Measurements from ENCODE around the gene GRIN2D.

GRIN2D gene

GRCh38 chr19:48362716-48363499 lies 30.6 kb upstream of the GRIN2D start:
- H4K91ac ChIP-seq (ENCODE audit: low read depth, low read length) = peak overlapping the region; percentile 68
- H3K36me3 ChIP-seq (ENCODE audit: control insufficient read depth in 1 of 2, insufficient read depth in 2 of 2, low read length in 2 of 2) = no peaks in the 10 kb centered on the region
- peak overlapping the region; percentile 78 for H4K8ac ChIP-seq (ENCODE audit: low read depth, low read length)
- H3K23ac ChIP-seq (ENCODE audit: low read length) = no peak overlapping the region
- peaks cover 4 to 5% of the 10 kb centered on the region in 2 experiments for H3K4me1 ChIP-seq (ENCODE audit: control insufficient read depth in 1 of 2, insufficient read depth in 2 of 2, low read length in 2 of 2)
- DNase-seq = peak; percentile 97 to 98
- peak overlapping the region; percentile 72 for H3K4me2 ChIP-seq (ENCODE audit: low read length)
- H3K27ac ChIP-seq (ENCODE audit: low read depth, low read length) = peak overlapping the region; percentile 52
- H2AFZ ChIP-seq (ENCODE audit: insufficient read depth, low read length, poor library complexity) = peak overlapping the region; percentile 82
- no CpG with 5 or more reads among the region's 26 CpGs for WGBS (ENCODE audit: extremely low coverage, insufficient coverage, insufficient read length)
- H3K79me2 ChIP-seq (ENCODE audit: control insufficient read depth, insufficient read depth, low read length, poor library complexity) = no peaks in the 10 kb centered on the region
- peak overlapping the region; percentile 5 for H3K4ac ChIP-seq (ENCODE audit: low read depth, low read length)
- peak overlapping the region; percentile 24 for H2AK5ac ChIP-seq (ENCODE audit: low read length)
- peak overlapping the region; percentile 4 for H2BK120ac ChIP-seq (ENCODE audit: insufficient read depth, low read length, poor library complexity)
- H3K79me1 ChIP-seq (ENCODE audit: low read length) = peaks cover 13% of the 10 kb centered on the region
- H3K9me3 ChIP-seq (ENCODE audit: insufficient read depth, low read depth, low read length) = peaks cover 3% of the 10 kb centered on the region
- peak overlapping the region; percentile 43 for H3K18ac ChIP-seq (ENCODE audit: low read length)
- H3K9ac ChIP-seq (ENCODE audit: low read length) = peak overlapping the region; percentile 85
- no peak overlapping the region for H2BK12ac ChIP-seq (ENCODE audit: low read length)
- peak overlapping the region; percentile 4 for H2BK5ac ChIP-seq (ENCODE audit: low read depth, low read length, poor library complexity)
- H4K12ac ChIP-seq (ENCODE audit: low read depth, low read length) = peak overlapping the region; percentile 95
- peak overlapping the region; percentile 66 for H3K4me3 ChIP-seq (ENCODE audit: low read depth, low read length)
- H3K14ac ChIP-seq (ENCODE audit: low read length) = peak overlapping the region; percentile 76
- H3K27me3 ChIP-seq (ENCODE audit: insufficient read depth, low read length) = no peaks in the 10 kb centered on the region

DNA sequence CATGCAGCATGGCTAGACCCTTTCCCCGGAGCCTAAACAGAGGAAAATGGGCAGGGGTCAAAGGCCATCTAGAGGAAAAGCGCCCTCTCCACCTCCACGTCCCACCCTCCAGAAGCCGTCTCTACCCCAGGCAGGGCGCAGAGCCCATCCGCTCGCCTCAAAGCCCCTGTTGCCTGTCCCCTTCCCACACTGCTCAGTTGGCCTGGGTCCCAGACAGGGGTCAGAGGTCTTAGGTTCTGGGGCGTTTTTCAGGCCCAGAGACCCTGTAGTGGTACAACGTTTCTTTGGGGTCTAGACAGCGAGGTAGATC lies 30.0 kb upstream of the GRIN2D start:
- H3K9me3 ChIP-seq (ENCODE audit: insufficient read depth, low read depth, low read length) = peaks cover 3% of the 10 kb centered on the region
- H2AK5ac ChIP-seq (ENCODE audit: low read length) = peak overlapping the region; percentile 24
- H3K9ac ChIP-seq (ENCODE audit: low read length) = peak overlapping the region; percentile 85
- H2AFZ ChIP-seq (ENCODE audit: insufficient read depth, low read length, poor library complexity) = peak overlapping the region; percentile 82
- peak overlapping the region; percentile 72 for H3K4me2 ChIP-seq (ENCODE audit: low read length)
- peak overlapping the region; percentile 43 for H3K18ac ChIP-seq (ENCODE audit: low read length)
- H3K36me3 ChIP-seq (ENCODE audit: control insufficient read depth in 1 of 2, insufficient read depth in 2 of 2, low read length in 2 of 2) = no peaks in the 10 kb centered on the region
- H4K8ac ChIP-seq (ENCODE audit: low read depth, low read length) = peak overlapping the region; percentile 78
- peak overlapping the region; percentile 4 for H2BK120ac ChIP-seq (ENCODE audit: insufficient read depth, low read length, poor library complexity)
- peak overlapping the region; percentile 66 for H3K4me3 ChIP-seq (ENCODE audit: low read depth, low read length)
- peak overlapping the region; percentile 95 for H4K12ac ChIP-seq (ENCODE audit: low read depth, low read length)
- peak in 1 of 2 donors; percentile 54 for DNase-seq
- H3K14ac ChIP-seq (ENCODE audit: low read length) = peak overlapping the region; percentile 76
- H2BK12ac ChIP-seq (ENCODE audit: low read length) = no peak overlapping the region
- peak overlapping the region; percentile 52 for H3K27ac ChIP-seq (ENCODE audit: low read depth, low read length)
- H3K27me3 ChIP-seq (ENCODE audit: insufficient read depth, low read length) = no peaks in the 10 kb centered on the region
- no CpG with 5 or more reads among the region's 10 CpGs for WGBS (ENCODE audit: extremely low coverage, insufficient coverage, insufficient read length)
- peaks cover 13% of the 10 kb centered on the region for H3K79me1 ChIP-seq (ENCODE audit: low read length)
- peak overlapping the region; percentile 5 for H3K4ac ChIP-seq (ENCODE audit: low read depth, low read length)
- H3K79me2 ChIP-seq (ENCODE audit: control insufficient read depth, insufficient read depth, low read length, poor library complexity) = no peaks in the 10 kb centered on the region
- H3K23ac ChIP-seq (ENCODE audit: low read length) = no peak overlapping the region
- H4K91ac ChIP-seq (ENCODE audit: low read depth, low read length) = peak overlapping the region; percentile 68
- H2BK5ac ChIP-seq (ENCODE audit: low read depth, low read length, poor library complexity) = peak overlapping the region; percentile 4
- H3K4me1 ChIP-seq (ENCODE audit: control insufficient read depth in 1 of 2, insufficient read depth in 2 of 2, low read length in 2 of 2) = peaks cover 4 to 5% of the 10 kb centered on the region in 2 experiments

- Histone ChIP-seq H3K9me3 (ENCODE audit: insufficient read depth, low read depth, low read length) (peaks cover 3% of the 10 kb centered on the region), H3K14ac (ENCODE audit: low read length) (peak within 1 kb of the TSS; percentile 76), H3K23ac (ENCODE audit: low read length) (no peak within 1 kb of the TSS), H3K27me3 (ENCODE audit: insufficient read depth, low read length) (no peaks in the 10 kb centered on the region), H3K4me1 (ENCODE audit: control insufficient read depth in 1 of 2, insufficient read depth in 2 of 2, low read length in 2 of 2) (peaks cover 4 to 5% of the 10 kb centered on the region in 2 experiments), H3K4me2 (ENCODE audit: low read length) (peak within 1 kb of the TSS; percentile 72), H4K12ac (ENCODE audit: low read depth, low read length) (peak within 1 kb of the TSS; percentile 95), H2BK120ac (ENCODE audit: insufficient read depth, low read length, poor library complexity) (peak within 1 kb of the TSS; percentile 23), H3K36me3 (ENCODE audit: control insufficient read depth in 1 of 2, insufficient read depth in 2 of 2, low read length in 2 of 2) (no peaks in the 10 kb centered on the region), H3K79me1 (ENCODE audit: low read length) (peaks cover 13% of the 10 kb centered on the region), H3K27ac (ENCODE audit: low read depth, low read length) (peak within 1 kb of the TSS; percentile 52), H3K79me2 (ENCODE audit: control insufficient read depth, insufficient read depth, low read length, poor library complexity) (no peaks in the 10 kb centered on the region), H3K9ac (ENCODE audit: low read length) (peak within 1 kb of the TSS; percentile 85), H4K8ac (ENCODE audit: low read depth, low read length) (peak within 1 kb of the TSS; percentile 78), H2BK5ac (ENCODE audit: low read depth, low read length, poor library complexity) (peak within 1 kb of the TSS; percentile 8), H3K18ac (ENCODE audit: low read length) (peak within 1 kb of the TSS; percentile 43), H3K4me3 (ENCODE audit: low read depth, low read length) (peak within 1 kb of the TSS; percentile 66), H3K4ac (ENCODE audit: low read depth, low read length) (peak within 1 kb of the TSS; percentile 5), H2AK5ac (ENCODE audit: low read length) (peak within 1 kb of the TSS; percentile 40), H4K91ac (ENCODE audit: low read depth, low read length) (peak within 1 kb of the TSS; percentile 68), H2BK12ac (ENCODE audit: low read length) (peak within 1 kb of the TSS; percentile 39), H2AFZ (ENCODE audit: insufficient read depth, low read length, poor library complexity) (peak within 1 kb of the TSS; percentile 82)
- no CpG with 5 or more reads among the region's 59 CpGs for WGBS (ENCODE audit: extremely low coverage, insufficient coverage, insufficient read length)
- peak; percentile 100 for DNase-seq
These were observed 29.5 kb upstream of the GRIN2D start, which contains the start of the genes SYNGR4 and TMEM143 for GRCh38 chr19:48363810-48364597. SYNGR4 (plus strand) TSS chr19:48364367; CDS start chr19:48365843, 1,476 bp downstream. TMEM143 (minus strand) TSS chr19:48363940; CDS start chr19:48363920, 20 bp downstream.

- DNase-seq = no peak
- Histone ChIP-seq H2BK5ac (ENCODE audit: low read depth, low read length, poor library complexity) (peak overlapping the region; percentile 8), H3K9me3 (ENCODE audit: insufficient read depth, low read depth, low read length) (peaks cover 3% of the 10 kb centered on the region), H3K36me3 (ENCODE audit: control insufficient read depth in 1 of 2, insufficient read depth in 2 of 2, low read length in 2 of 2) (no peaks in the 10 kb centered on the region), H3K18ac (ENCODE audit: low read length) (no peak overlapping the region), H2BK12ac (ENCODE audit: low read length) (peak overlapping the region; percentile 39), H3K9ac (ENCODE audit: low read length) (no peak overlapping the region), H3K27ac (ENCODE audit: low read depth, low read length) (no peak overlapping the region), H3K14ac (ENCODE audit: low read length) (peak overlapping the region; percentile 16), H2BK120ac (ENCODE audit: insufficient read depth, low read length, poor library complexity) (peak overlapping the region; percentile 14), H2AFZ (ENCODE audit: insufficient read depth, low read length, poor library complexity) (peak overlapping the region; percentile 50), H4K12ac (ENCODE audit: low read depth, low read length) (peak overlapping the region; percentile 10), H3K79me1 (ENCODE audit: low read length) (peaks cover 13% of the 10 kb centered on the region), H3K4ac (ENCODE audit: low read depth, low read length) (no peak overlapping the region), H3K23ac (ENCODE audit: low read length) (no peak overlapping the region), H3K4me3 (ENCODE audit: low read depth, low read length) (no peak overlapping the region), H4K91ac (ENCODE audit: low read depth, low read length) (peak overlapping the region; percentile 45), H3K27me3 (ENCODE audit: insufficient read depth, low read length) (no peaks in the 10 kb centered on the region), H2AK5ac (ENCODE audit: low read length) (peak overlapping the region; percentile 40), H3K4me2 (ENCODE audit: low read length) (peak overlapping the region; percentile 72), H3K4me1 (ENCODE audit: control insufficient read depth in 1 of 2, insufficient read depth in 2 of 2, low read length in 2 of 2) (peaks cover 4 to 5% of the 10 kb centered on the region in 2 experiments), H3K79me2 (ENCODE audit: control insufficient read depth, insufficient read depth, low read length, poor library complexity) (no peaks in the 10 kb centered on the region), H4K8ac (ENCODE audit: low read depth, low read length) (peak overlapping the region; percentile 75)
- WGBS (ENCODE audit: extremely low coverage, insufficient coverage, insufficient read length) = no CpG with 5 or more reads among the region's 10 CpGs
These were observed 28.7 kb upstream of the GRIN2D start for GRCh38 chr19:48364598-48365348.
